GM18868 (cell line): ENCODE results near the gene BECN2.

Experiments used
- ATAC-seq: cut with Tn5 transposase; IDR thresholded peaks from one replicate; pipeline ENCODE4 v1.9.1; 2021; ENCODE audit warnings: mild to moderate bottlenecking, moderate library complexity; ENCODE audit not compliant: unreplicated experiment

BECN2 gene

GRCh38 chr1:241957692-241958494, at the start of gene BECN2:
Gene BECN2 (plus strand): TSS chr1:241957767. CDS start chr1:241957767, 0 bp downstream.
- ATAC-seq: no peak

GRCh38 chr1:241916196-241916595, 41.4 kb upstream of the BECN2 start:
- ATAC-seq: no peak

DNA sequence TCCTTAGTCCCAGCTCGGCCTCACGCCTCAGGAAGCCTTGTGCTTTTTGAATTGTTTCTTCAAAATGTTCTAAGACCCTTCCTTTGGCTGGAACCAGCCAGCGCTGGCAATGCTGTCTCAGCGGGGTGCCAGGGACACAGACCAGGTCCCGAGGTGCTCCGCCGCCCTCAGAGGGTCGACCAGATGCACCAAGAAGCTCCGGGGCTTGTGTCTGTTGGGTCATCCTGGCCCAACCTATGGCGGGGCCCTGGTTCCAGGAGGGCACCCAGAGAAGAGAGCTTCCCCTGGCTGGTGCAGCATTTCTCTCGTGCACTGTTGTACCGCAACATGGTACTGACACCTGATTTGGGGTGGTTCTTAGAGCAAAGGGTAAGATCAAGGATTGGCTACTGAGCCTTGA, 40.1 kb upstream of the BECN2 start:
- ATAC-seq: no peak

- ATAC-seq: no peak
Observed at GRCh38 chr1:241918879-241919278, 38.7 kb upstream of the BECN2 start.

DNA sequence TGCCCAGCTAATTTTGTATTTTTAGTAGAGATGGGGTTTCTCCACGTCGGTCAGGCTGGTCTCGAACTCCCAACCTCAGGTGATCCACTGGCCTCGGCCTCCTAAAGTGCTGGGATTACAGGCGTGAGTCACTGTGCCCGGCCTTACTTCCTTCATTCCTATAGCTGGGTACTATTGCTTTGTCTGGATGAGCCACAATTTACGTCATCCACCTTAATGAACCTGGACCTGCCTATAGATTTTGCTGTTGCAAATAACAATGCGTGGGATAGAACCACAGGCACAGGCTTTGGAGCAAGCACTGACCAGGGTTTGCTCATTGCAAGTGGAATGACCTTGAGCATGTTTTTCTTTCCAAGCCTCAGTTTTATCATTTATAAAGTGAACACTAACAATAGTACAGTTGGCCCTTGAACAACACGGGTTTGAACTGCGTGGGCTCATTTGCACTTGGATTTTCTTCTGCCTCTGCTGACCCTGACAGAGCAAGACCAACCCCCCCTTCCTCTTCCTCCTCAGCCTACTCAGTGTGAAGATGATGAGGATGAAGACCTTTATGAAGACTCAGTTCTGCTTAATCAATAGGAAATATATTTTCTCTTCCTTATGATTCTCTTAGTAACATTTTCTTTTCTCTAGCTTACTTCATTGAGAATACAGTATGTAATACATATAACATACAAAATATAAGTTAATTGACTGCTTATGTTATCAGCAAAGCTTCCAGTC, 33.3 kb upstream of the BECN2 start:
- no peak for ATAC-seq

- no peak for ATAC-seq
Observed at GRCh38 chr1:241926141-241926540, 31.4 kb upstream of the BECN2 start.

GRCh38 chr1:241927321-241927720, 30.2 kb upstream of the BECN2 start:
- ATAC-seq: no peak

DNA sequence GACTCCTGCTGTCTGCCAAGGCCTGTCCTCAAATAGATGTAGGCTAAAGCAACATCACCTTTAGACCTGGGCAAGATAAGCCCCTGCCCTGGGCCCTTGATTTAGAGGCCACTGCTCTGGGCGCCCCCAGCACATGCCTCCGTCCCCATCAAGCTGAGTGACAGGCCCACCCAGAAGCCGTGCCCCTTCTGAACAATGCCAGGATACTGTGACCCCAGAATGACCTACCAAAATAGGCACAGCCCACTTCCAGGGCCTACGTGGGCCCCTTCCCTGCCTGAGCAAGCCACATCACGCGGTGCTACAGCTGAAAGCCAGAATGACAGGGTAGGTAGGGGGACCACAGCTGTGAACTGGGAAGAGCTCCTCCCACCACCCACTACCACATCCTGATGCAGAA, 24.7 kb upstream of the BECN2 start:
- no peak for ATAC-seq

GRCh38 chr1:241934201-241934848, 23.2 kb upstream of the BECN2 start:
- ATAC-seq: no peak

- ATAC-seq: no peak
Observed at GRCh38 chr1:241934866-241935265, 22.7 kb upstream of the BECN2 start.

GRCh38 chr1:241939798-241940197, 17.8 kb upstream of the BECN2 start:
- ATAC-seq: no peak

- ATAC-seq: no peak
Observed at GRCh38 chr1:241942738-241943137, 14.8 kb upstream of the BECN2 start.

DNA sequence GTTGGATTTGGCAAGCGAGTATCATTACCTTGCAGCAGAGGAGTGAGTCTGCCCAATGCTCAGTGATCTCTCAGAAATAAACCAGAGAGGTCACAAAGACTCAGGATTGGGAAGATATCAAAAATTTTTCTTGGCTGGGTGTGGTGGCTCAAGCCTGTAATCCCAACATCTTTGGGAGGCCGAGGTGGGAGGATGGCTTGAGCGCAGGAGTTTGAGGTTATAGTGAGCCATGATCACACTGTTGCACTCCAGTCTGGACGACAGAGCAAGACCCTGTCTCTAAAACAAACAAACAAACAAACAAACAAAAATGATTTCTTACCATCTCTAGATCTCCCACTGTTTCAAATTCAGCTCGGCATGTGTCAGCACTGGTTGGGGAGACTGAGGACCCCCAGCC, 13.3 kb upstream of the BECN2 start:
- ATAC-seq: no peak

- no peak for ATAC-seq
Observed at GRCh38 chr1:241947354-241947753, 10.2 kb upstream of the BECN2 start.

DNA sequence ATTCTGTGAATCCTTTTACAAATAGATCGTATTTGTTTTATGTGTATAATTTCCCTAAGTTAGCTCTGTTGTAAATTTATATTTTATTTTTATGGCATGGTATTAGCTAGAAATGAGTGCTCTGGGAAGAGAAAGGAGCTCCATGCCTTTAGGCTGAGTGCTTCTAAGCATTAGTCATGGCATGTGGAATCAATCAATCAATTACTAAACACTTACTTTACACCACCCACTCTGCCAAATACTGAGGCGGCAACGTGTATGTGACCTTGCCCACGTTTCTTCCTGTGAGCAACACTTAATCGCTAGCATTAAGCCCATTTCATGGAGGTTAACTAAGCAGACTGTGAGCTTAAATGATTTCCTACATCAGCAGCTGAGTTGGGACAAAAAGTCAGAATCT, 7.2 kb upstream of the BECN2 start:
- ATAC-seq: no peak

DNA sequence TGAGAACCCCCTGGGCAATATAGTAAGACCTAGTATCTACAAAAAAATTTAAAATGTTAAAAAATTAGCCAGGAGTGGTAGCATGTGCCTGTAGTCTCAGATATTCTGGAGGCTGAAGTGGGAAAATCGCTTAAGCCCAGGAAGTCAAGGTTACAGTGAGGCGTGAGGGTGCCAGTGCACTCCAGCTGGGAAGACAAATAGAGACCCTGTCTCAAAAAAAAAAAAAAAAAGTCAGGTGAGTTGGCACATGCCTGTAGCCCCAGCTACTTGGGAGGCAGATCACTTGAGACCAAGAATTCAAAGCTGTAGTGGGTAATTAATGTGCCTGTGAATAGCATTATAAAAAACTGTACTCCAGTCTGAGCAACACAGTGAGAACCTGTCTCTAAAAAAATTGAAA, 4.6 kb downstream of the BECN2 start:
- ATAC-seq: no peak

DNA sequence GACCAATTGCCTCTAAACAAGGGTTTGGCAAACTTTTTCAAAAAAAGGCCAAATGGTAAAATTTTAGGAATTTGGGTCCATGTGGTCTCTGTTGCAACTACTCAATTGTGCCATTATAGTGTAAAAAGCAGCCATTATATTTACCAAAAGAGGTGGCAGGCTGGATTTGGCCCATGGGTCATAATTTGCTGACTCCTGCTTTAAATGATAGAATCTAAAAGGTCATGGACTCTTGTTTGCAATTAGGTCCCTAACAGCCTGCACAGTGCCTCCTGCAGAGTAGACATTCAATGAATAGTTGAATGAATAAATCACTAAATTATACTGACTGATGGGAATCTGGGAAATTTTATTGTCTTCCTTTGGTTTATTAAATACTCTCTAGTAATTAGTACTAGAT, 6.2 kb downstream of the BECN2 start:
- ATAC-seq: no peak

- ATAC-seq: no peak
Observed at GRCh38 chr1:241964550-241965282, 7.1 kb downstream of the BECN2 start.

- no peak for ATAC-seq
Observed at GRCh38 chr1:241968611-241969010, 11.0 kb downstream of the BECN2 start.

DNA sequence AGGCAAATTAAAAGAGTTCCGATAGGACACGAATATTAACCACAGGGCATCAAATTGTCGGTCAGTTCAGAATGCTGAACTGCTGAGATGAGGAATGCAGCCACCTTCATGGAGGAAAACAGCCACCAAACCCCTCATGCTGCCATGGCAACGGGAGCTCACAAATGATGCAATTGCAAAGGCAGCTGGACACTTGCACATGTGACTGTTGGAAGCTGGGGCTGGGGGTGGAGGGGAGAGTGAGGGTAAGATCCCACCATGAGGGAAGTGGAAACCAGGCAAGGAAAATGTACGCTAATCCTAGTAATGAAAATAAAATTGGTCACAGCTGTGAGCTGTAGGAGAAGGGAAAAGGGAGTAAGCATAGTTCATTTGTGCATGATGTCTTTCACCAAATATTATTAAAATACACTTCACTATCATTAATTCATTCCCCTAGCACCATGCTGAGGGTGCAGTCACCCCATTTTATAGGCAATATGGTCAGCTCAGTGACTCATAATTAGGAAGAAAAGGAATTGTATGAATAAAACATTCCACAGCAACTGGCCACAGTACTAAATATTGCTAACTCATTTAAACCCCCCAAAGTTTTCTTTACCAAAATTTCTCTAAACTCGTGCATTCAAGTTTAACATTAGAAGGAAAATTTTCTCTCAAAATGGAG, 15.3 kb downstream of the BECN2 start:
- ATAC-seq: no peak

GRCh38 chr1:241976229-241976628, 18.7 kb downstream of the BECN2 start:
- no peak for ATAC-seq
